GM18519 (cell line): ENCODE data around the gene ARHGAP35.
"Not testable (repeated sequence)": the region's sequence is repeated elsewhere in the genome, so short reads cannot be mapped to it uniquely, and the experiment has no call there.

ENCODE experiments used
- ATAC-seq: cut with Tn5 transposase; IDR thresholded peaks from one replicate; pipeline ENCODE4 v1.9.1; 2021; ENCODE audit warnings: mild to moderate bottlenecking, moderate library complexity; ENCODE audit not compliant: unreplicated experiment, low FRiP score

The ARHGAP35 gene

GRCh38 chr19:46842791-46843190 lies 18.0 kb upstream of the ARHGAP35 start:
- ATAC-seq = no peak

DNA sequence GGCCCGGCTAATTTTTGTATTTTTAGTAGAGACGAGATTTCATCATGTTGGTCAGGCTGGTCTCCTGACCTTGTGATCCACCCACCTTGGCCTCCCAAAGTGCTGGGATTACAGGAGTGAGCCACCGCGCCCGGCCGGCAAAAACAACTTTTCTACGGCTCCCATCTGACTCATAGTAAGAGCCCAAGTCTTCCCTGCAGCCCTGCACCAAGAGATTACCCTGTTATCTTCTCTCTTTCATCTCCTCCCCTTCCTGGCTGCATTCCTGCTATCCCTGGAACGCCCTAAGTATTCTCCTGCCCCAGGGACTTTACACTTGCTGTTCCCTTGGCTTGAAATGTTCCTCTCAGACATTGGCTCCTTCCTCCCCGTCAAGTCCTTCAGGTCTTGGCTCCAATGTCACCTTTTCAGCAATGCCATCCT lies 16.7 kb upstream of the ARHGAP35 start:
- ATAC-seq = no peak

- ATAC-seq = no peak
These were observed 14.8 kb upstream of the ARHGAP35 start for GRCh38 chr19:46845959-46846459.

GRCh38 chr19:46847528-46847927 lies 13.3 kb upstream of the ARHGAP35 start:
- no peak for ATAC-seq

- ATAC-seq = no peak
These were observed 12.4 kb upstream of the ARHGAP35 start for GRCh38 chr19:46848389-46848788.

DNA sequence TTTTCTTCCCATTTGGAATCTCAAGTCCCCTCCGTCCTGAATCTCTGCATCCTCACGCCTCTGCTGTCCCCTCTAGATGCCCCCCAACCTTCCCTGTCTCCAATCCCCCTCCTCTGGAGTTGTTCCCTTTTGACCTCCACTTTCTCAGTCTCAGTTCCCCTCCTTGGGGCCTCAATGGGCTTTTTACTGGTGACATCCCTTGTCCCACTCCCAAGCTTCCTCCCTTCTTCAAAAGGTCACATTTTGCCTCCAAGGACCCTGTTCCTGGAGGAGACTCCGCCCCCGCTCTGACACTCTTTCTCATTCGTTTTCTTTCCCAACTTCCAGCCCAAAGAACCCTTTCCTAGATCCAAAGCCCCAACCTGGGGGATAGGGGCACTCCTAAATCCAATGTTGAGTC lies 11.2 kb upstream of the ARHGAP35 start:
- no peak for ATAC-seq

DNA sequence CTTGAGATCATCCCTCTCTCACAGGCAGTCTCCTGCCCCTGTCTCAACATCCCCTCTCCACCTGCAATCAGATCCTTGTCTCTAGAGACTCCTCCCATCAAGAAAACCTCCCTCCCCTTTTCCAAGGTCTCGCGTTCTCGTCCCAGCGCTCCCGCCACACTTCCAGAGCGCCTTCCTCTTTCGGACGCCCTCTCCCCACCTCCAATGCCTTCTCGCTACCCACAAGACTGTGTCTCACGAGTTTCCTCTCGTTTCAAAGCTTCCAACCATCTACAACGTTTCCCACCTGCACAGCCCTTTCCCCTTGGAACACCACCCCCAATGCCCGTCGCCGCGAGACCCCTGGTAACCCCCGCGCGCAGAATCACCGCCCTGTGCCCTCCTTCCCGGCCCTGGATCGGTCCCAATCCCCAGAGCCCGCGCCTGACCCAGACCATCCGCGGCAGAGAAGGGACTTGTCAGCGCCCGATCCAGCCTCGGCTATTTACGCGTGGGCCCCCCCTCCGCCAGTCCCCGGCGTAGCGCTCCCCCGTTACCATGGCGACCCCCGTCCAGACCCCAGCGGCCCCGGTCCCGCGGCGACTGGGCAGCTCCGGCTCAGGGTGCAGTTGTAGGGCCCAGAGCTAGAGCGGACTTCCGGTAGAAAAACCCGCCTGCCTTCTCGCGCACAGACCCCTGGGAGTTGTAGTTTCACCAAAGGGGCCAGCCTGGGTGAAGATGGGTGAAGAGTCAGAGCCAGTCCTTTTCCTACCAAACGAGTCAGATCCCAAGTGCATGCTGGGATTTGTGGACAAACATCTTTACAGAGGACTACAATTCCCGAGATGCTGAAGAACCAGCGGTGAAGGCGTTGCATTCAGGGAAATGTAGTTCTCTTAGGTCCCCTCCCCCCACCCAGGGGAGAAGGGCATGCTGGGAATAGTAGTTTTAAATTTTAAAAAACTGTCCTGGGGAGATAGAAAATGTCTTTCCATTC lies 10.3 kb upstream of the ARHGAP35 start, which contains the start of gene AP2S1:
Gene AP2S1 (minus strand): TSS at position 619 of the 976 bp plus-strand sequence. CDS start 80 bp downstream, at position 539.
- peak; percentile 70 for ATAC-seq

- ATAC-seq = no peak
These were observed 8.0 kb upstream of the ARHGAP35 start for GRCh38 chr19:46852830-46853229.

GRCh38 chr19:46854698-46855097 lies 6.1 kb upstream of the ARHGAP35 start:
- ATAC-seq = not testable (repeated sequence)

GRCh38 chr19:46856062-46857022 lies 4.5 kb upstream of the ARHGAP35 start:
- ATAC-seq = peak; percentile 36

DNA sequence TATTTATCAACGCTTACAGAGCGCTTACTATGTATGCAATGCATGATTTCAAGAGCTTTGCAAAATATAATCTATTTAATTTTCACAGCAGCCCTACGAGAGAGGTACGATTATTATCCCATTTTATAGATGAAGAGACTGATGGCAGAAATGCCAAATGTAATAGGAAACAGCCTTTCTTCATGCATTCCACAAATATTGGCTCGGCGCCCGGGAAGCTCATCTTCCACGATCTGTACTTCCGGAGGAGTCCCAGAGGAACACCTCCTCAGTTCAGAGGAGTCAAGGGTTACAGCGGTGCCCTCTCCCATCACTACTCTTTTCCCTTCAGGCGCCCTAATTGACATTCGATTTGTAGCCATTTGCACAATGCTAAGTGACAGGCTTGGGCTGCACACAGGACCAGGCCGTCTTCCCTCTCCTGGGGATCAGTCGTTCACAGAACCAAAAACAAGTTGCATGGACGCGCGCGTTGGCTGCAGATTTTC lies 1.1 kb upstream of the ARHGAP35 start:
- ATAC-seq = no peak

- ATAC-seq = peak; percentile 37
These were observed 512 bp upstream of the ARHGAP35 start for GRCh38 chr19:46860125-46860845.

DNA sequence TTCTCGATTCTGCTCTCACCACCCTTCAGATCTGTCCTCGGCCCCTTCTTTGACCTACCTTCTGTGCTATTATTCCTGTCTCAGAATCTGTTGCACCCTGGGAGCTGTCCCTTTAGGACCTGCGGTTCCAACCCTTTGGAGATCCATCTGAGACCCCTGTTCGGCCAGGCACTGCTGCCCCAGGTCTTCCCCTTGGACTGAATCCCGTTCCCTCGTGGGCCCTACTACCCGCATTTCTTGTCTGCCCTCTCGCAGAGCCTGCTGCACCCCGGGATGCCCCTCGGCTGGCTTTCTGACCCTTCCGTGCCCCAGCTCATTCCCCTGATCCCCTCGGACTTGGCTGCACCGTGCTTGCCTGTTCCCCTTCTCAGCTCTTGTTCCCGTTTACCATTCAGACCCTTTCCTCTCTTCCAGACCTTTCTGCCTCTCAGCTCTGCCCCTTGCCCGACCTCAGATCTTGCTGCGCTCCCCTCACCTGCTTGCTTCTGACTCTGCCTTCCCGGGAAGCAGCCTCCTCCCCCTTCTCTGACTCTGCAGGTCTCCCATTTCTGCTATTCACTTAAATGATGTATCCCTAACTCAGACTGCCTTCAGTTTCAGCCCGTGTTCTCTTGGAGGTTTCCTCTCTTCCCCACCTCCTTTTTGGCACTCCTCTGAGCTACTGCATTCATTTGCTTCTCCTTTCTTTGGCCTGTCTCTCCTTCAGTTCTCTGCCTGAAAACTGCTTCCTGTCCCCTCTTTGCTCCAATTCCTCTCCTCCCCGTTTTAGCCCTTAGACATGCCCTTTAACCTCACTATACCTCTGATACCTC lies 1.1 kb downstream of the ARHGAP35 start:
- no peak for ATAC-seq

DNA sequence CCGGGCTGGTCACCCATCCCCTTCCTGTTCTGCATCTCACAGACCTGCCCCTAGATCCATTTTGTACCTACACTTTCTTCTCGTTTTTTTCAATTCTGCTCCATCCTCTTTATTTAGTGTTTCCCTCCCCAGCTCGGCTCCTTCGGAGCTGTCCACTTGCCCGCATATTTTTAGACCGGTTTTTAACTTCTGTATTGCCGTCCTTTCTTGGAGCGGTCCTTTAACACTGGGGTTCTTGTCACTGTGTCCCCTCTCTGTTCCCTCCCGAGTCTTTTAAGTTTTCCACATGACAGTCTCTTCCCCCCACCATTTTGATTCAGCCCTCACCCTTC lies 1.7 kb downstream of the ARHGAP35 start:
- ATAC-seq = no peak

- ATAC-seq = no peak
These were observed 2.3 kb downstream of the ARHGAP35 start for GRCh38 chr19:46862974-46863632.

- ATAC-seq = no peak
These were observed 3.2 kb downstream of the ARHGAP35 start for GRCh38 chr19:46863818-46864629.

- ATAC-seq = no peak
These were observed 5.8 kb downstream of the ARHGAP35 start for GRCh38 chr19:46866407-46867136.
